RPMI8226 (cell line): ENCODE data around the gene MYLK3.
"Not testable (repeated sequence)": the region's sequence is repeated elsewhere in the genome, so short reads cannot be mapped to it uniquely, and the experiment has no call there.

Experiments used
- DNase-seq: peaks from one replicate; pipeline ENCODE4 v3.0.0-alpha.2; 2015

MYLK3 gene

DNA sequence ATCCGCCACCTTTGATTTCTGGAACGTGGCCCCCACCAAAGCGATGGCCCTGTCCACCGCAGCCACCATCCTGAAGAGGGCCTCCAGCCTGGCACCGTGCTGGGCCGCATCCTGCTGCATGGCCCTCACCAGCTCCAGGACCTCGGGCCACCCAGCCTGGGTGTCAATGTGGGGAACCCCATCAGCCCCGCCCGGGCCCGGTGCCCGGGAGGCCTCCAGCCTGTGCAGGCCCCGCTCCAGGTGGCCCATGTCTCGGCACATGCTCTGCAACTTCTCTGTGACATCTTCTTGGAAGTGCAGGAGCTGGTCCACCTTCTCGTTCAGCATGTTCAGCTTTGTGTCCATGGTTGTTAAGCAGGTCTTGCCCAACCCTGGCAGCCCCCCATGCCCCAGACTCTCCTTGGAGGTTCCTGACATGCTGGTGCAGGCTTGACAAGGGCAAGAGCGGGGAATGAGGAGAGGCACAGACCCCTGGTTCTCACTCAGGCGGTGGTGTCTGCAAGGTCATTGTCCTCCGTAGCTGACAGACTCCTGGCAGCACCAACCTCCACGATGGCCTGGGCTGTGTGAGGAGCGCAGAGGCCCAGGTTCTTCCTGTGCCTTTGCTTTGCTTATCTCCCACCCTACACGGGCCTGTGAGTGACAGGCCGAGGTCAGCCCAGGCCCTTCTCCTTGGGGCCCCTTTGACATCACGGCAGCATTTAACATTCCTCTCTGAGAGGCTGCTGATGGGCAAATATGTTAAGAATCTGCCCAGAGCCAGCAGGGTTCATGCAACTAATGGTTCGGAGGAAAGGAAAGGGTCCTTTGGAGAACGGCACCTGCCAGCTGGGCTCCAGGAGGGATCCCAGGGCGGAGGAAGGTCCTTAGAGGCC lies at the start of gene MYLK3:
Gene MYLK3, minus strand, starts transcription at position 568 of the 875 bp plus-strand sequence. Its CDS starts 151 bp downstream, at position 417.
- no peak for DNase-seq

DNA sequence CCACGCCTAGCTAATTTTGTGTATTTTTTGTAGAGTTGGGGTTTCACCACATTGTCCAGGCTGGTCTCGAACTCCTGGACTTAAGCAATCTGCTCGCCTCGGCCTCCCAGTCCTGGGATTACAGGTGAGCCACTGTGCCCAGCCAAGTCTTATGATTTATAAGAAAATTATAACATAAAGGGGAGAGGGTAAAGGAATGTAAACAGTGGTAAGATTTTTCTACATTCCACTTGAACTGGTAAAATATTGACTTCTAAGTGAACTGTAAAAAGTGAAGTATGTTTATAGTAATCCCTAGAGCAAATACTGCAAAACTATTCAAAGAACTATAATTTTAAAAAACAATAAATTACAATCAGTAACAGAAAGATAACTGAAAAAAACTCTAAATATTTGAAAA lies 49.4 kb upstream of the MYLK3 start:
- DNase-seq = no peak

DNA sequence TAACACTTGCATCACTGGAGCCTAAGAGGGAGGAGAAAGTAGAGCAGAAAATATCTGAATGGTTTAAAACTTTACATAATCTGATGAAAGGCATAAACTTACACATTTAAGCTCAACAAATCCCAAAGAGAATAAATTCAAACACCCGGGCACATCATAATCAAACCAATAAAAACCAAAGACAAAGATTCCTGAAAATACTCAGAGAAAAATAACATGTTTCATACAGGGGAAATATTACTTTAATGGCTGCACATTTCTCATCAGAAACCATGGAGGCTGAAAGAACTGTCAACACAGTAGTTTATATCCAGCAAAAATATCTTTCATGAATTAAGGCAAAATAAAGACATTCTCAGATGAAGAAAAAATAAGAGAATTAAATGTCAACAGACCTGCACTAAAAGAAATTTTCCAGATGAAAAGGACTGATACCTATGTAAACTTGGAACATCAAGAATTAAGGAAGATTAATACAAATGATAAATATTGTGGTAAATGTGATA lies 48.7 kb upstream of the MYLK3 start:
- DNase-seq = no peak

DNA sequence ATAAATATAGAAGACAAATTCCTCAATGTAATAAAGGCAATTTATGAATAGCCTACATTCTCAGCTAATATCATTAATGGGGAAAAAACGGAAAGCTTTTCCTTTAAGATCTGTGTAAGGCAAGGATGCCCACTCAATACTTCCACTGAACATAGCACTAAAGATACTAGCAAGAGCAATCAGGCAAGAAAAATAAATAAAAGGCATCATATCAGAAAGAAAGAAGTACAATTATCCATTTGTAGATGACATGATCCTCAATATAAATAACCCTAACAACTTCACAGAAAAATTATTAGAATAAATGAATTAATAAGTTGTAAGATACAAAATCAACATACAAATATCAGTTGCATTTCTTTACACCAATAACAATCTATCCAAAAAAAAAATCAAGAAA lies 45.7 kb upstream of the MYLK3 start:
- DNase-seq = no peak

DNA sequence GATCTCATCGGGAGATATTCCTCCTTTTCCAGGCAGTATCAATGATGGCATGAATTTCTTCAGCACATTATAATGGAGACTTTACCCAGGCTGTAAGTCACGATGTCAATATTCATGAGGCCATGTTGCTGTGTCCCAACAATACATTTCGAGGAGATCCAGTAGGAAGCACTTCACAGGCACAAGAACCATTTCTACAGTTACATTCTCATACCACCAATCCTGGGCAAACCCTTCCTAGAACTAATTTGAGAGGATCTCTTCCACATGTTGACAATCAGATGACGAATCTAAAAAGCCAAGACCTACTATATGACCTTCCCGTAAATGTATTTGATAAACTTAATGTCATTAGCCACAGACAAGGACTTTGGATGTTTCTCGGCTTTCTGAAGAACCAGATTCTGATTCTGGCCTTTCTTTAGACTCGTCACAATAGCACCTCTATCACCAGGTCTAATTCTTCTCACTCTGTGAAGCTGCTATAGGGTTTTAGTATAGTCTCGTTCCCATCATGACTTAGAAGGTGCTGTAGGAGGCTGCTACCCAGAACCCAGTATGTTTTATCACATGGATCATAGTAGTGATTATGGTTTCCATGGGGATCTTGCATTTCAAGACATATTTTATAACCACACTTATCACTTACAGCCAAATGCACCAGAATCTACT lies 42.6 kb upstream of the MYLK3 start:
- no peak for DNase-seq

DNA sequence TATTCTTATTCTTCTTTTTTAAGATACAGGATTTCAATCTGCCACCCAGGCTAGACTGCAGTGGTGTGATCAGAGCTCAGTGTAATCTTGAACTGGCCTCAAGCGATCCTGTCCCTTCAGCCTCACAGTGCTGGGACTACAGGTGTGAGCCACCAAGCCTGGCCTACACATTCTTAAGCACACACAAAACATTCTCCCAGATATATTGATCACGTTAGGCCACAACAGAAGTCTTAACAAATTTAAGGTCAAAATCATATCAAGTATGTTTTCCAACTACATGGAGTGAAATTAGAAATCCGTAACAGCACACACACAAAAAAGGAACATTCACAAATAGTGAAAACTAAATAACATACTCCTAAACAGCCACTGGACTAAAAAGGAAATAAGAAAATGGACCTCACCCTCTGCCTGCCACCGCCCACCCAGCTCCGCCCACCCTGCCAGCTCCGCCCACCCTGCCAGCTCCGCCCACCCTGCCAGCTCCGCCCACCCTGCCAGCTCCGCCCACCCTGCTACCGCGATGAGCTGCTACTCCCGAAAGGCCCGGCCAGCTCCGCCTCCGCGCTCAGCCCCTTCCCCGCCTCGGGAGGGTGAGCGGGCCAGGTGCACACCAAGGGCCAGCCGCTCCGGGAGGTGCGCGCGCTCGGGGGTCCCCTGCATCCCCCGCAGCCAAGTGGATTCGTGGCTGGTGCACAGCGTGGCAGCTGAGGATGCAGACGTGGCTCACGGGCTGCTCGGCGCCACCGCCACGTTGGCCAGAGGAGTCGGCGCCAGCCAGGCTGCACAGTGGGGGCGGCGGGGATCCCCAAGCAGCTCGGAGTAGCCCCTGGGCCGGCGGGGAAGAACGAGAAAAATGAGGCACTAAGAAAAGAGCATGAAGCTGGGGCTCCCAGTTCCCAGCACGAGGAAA lies 41.6 kb upstream of the MYLK3 start:
- DNase-seq = peak; percentile 87

DNA sequence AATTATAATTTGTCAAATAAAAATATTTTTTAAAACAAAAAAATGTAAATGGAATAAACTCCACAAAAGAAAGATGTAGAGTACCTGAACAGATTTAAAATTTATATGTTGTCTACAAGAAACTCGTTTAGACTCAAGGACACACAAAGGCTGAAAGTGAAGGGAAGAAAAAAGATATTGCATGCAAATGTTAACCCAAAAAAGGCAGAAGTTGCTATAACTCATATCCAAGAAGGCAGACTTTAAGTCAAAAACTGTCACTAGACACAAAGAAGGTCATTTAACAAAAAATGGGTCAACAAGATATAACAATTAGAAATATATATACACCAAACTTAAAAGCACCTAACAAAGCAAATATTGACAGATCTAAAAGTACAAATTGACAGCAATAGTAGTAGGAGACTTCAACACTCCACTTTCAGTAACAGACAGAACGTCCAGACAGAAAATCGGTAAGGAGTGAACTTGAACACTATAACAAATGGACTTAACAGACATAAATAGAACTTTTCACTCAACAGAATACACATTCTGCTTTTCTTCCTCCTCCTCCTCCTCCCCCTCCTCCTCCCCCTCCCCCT lies 40.8 kb upstream of the MYLK3 start:
- DNase-seq = no peak

DNA sequence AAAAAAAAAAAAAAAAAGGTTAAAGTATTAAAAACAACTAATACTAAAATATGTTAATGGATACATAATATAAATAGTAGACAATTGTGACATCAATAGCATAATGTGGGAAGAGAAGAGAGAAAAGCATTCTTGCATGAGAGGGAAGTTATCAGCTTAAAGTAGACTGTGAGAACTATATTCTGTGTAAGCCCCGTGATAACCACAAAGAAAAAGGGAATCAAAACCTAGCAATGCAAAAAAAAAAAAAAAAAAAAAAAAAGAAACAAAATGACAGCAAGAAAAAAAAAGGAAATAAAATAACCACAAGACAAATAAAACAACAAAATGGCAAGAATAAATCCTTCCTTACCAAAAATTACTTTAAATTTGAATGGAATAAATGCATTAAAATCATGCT lies 39.8 kb upstream of the MYLK3 start:
- peak; percentile 7 for DNase-seq

DNA sequence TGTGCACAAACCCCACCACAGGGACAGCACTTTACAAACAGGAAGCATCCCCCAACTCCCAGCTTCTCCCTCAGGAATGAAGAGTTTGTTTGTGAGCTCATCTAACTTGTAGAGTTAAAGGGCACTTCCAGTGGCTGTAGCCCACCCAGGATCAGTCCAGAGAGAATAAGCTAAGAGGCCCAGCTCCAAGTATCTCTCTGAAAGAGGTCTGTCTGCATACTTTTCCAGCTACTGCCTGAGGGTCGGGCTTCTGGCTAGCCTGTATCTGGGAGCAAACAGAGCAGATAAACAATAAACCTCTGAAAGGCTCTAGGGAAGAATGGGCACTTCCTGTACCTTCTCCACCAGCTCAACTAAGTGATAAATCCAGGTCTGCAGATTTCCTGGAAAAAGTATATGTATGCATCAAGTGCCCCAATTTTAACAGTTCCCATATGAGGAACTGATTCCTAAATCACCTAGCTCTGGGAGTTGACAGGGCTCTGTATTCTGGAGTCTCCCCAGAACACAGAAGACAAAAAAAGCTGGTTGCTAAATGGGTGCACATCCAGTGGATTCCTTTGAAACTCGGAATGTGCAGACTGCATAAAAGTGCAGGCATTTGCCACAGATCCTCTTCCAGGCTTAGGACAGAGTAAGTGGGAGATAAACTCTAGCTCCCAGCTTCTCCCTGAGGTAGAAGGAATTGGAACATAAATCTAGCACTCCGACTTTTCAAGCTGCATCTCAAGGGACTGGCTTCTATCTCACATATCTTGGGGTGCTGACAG lies 37.1 kb upstream of the MYLK3 start:
- no peak for DNase-seq

DNA sequence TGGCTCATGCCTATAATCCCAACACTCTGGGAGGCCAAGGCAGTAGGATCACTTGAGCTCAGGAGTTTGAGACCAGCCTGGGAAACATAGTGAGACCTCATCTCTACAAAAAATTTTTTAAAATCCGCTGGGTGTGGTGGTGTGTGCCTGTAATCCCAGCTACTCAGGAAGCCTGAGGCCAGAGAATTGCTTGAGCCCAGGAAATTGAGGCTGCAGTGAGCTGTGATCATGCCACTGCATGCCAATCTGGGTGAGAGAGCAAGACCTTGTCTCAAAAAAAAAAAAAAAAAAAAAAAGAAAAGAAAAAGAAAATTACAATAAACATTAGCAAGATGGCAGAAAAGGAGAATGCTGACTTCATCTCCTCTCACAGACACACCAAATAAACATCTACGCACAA lies 36.4 kb upstream of the MYLK3 start:
- not testable (repeated sequence) for DNase-seq

DNA sequence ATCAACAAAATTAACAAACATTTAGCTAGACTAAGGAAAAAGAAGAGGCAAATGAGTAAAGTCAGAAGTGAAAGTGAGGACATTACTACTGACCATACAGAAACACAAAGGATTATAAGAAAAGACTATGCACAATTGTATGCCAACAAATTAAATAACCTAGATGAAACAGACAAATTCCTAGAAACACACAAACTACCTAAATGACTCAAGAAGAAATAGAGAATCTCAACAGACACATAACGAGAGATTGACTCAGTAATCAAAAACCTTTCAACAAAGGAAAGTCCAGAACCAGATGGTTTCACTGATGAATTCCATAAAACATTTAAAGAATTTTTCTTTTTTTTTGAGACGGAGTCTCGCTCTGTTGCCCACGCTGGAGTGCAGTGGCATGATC lies 35.7 kb upstream of the MYLK3 start:
- no peak for DNase-seq

DNA sequence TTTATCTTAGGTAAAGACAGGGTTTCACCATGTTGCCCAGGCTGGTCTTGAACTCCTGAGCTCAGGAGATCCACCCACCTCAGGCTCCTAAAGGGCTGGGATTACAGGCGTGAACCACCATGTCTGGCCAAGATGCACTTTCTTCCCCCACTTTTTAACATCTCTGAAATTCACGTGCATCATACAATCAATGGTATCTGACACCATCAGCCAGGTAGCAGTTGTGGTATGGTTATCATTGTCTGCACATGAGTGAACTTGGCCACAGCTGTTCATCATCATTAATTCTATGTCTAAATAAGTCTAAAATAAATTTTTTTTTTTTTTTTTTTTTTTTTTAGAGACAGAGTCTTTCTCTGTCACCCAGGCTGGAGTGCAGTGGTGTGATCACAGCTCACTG lies 34.2 kb upstream of the MYLK3 start:
- DNase-seq = no peak

DNA sequence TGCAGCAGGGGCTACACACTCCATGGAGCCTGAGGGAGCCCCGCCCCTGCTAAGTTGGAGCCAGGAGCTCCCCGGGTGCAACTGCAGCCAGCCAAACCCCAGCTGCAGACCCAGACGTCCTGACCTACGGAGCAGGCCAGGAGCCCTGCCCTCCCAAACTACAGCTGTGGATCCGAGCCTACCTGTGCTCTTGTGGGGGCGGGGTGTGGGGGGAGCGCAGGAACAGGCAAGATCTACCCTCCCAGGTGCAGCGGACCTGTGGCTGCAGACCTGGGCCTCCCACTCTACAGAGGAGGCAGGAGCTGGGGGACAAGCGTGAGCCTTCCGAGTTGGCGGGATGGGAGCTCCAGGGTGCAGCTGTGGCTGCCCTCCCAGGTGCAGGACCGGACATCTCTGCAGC lies 29.7 kb upstream of the MYLK3 start:
- DNase-seq = no peak

DNA sequence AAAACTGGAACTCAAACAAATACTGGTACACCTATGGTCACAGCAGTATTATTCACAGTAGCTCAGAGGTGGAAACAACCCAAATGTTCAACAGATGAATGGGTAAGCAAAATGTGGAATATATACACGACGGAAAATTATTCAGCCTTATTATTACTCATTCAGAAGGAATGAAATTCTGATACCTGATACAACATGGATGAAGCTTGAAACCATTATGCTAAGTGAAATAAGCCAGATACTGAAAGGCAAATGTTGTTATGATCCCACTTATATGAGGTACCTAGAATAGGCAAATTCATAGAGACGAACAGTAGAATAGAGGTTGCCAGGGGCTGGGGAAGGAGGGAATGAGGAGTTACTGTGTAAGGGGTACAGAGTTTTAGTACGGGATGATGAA lies 27.1 kb upstream of the MYLK3 start:
- no peak for DNase-seq

DNA sequence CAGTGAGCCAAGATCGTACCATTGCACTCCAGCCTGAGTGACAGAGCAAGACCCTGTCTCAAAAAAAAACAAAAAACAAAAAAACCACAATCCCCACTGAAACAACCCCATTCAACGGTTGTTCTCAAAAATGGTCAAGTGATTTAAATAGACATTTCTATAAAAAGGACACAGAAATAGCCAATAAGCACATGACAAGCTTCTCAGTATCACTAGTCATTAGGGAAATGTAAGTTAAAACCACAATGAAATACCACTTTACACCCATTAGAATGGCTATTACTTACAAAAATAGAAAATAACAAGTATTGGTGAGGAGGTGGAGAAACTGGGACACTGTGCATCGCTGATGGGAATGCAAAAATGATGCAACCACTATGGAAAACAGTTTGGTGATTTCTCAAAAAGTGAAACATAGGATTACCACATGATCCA lies 26.6 kb upstream of the MYLK3 start:
- no peak for DNase-seq

DNA sequence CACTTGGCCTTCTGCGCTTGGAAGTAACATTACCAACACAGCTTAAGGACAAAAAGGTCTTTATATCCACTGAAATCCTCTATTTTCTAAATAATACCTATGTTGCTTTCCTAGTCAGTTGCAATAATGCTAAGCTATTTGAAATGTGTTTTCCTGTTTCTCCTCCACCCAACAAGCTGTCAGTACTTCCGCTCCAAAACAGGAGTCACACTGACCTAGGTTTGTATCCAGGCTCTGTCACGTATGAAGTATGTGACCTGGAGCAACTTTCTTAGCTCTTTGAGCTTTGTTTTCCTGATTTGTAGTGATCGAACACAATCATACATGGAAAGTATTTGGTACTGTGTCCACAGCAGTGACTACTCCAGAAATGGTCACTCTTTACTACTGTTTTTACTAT lies 24.3 kb upstream of the MYLK3 start:
- no peak for DNase-seq

DNA sequence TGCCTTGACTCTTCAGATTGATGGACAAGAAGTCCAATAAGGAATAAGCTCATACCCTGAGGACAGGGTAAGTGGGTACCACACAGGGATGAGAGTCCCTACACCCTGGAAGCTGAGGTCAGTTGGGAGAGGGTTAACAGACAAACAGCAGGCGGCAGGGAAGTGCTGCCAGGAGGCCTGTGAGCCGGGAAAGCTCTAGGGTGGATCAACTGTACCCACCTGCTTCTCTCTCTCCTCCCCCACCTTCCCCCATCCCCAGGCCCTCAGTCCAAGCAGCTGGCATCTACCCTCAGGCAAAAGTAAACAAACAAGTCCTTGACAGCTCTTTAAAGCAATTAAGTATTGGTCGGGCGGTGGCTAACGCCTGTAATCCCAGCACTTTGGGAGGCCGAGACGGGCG lies 20.7 kb upstream of the MYLK3 start:
- no peak for DNase-seq

DNA sequence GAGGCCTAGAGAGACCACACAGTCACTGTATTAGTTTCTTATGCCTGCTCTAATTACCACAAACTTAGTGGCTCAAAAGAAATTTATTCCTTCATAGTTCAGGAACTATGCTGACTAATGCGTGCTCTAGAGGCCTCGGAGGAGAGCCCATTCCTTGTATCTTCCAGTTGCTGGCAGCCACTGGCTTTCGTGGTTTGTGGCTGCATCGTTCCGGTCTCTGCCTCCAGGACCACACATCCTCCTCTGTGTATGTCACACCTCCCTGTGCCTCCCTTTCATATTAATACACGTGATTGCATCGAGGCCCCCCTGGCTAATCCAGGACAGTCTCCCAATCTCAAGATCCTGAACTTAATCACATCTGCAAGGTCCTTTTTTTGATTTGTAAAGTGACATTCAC lies 16.9 kb upstream of the MYLK3 start:
- DNase-seq = no peak

DNA sequence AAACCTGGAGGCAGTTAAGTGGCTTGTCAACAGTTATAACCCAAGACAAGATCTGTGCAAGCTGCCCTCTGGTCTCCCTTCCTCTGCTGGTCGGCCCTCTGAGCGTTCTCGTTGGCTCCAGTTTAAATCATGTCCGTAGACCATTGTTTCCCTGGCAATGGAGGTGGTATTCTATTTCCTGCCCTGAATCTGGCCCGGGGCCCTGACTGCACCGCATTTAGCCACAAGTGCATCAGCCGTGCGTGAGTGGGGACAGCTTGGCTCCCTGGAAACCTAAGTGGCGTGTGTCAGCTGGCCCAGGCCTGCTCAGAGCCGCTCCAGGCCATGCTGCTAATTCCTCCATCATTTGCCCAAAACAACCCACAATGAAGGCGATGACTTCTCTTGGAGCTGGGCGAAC lies 15.0 kb upstream of the MYLK3 start:
- DNase-seq = no peak

DNA sequence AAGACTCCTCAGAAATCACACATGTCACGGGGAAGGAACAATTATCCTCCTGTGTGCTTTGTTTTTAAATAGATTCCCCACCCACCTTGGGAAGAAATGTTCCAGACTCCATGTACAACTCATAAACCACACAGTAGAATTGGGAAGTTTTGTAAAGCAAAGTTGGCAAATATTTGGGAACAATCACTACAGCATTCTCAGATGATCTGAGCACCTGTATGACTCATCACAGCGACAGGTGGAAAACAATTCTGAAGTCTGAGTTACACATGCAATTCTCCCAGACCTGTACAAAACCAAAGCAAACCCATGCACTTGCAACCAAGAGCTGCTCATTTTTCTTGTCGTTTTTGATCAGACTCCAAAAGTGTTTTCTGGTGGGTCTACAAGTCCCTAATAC lies 14.4 kb upstream of the MYLK3 start:
- no peak for DNase-seq

DNA sequence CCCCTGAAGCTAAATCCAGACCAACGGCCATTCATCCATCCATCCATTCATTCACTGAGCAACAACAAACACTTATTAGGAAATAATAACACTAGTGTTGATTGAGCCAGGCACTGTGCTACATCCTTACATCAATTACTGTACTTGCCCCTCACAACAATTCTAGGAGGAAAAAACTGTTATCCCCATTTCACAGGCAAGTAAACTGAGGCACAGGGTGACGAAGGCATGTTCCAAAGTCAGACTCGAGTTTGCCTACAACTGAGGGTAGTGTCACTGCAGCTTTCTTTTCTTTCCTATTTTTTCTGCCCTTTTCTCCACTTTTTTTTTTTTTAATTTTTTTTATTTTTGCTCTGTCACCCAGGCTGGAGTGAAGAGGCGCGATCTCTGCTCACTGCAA lies 11.2 kb upstream of the MYLK3 start:
- no peak for DNase-seq
